ENCODE measurements around the gene CAMK2D.
"Not testable (repeated sequence)": the region's sequence is repeated elsewhere in the genome, so short reads cannot be mapped to it uniquely, and the experiment has no call there.

CAMK2D gene

GRCh38 chr4:113727802-113728201 is 33.7 kb downstream of the CAMK2D start:
- DNase-seq: no peak

GRCh38 chr4:113725963-113726362 is 35.6 kb downstream of the CAMK2D start:
- no peak for DNase-seq

GRCh38 chr4:113718252-113718651 is 43.3 kb downstream of the CAMK2D start:
- no peak for DNase-seq

GRCh38 chr4:113711883-113712662 is 49.5 kb downstream of the CAMK2D start:
- DNase-seq: no peak

GRCh38 chr4:113708250-113708649 is 53.3 kb downstream of the CAMK2D start:
- DNase-seq: no peak

- no peak for DNase-seq
Observed at GRCh38 chr4:113707048-113707447, 54.5 kb downstream of the CAMK2D start.

- DNase-seq: not testable (repeated sequence)
Observed at GRCh38 chr4:113705097-113705496, 56.4 kb downstream of the CAMK2D start.

GRCh38 chr4:113702596-113702995 is 58.9 kb downstream of the CAMK2D start:
- DNase-seq: not testable (repeated sequence)

- DNase-seq: no peak
Observed at GRCh38 chr4:113701169-113701568, 60.4 kb downstream of the CAMK2D start.

- no peak for DNase-seq
Observed at GRCh38 chr4:113700602-113701150, 60.9 kb downstream of the CAMK2D start.

GRCh38 chr4:113699772-113700171 is 61.8 kb downstream of the CAMK2D start:
- DNase-seq: no peak

- DNase-seq: no peak
Observed at GRCh38 chr4:113697429-113697828, 64.1 kb downstream of the CAMK2D start.

- no peak for DNase-seq
Observed at GRCh38 chr4:113695328-113696169, 66.0 kb downstream of the CAMK2D start.

GRCh38 chr4:113694008-113694407 is 67.5 kb downstream of the CAMK2D start:
- DNase-seq: no peak

GRCh38 chr4:113692809-113693411 is 68.6 kb downstream of the CAMK2D start:
- DNase-seq: no peak

- DNase-seq: no peak
Observed at GRCh38 chr4:113691676-113692075, 69.9 kb downstream of the CAMK2D start.

- DNase-seq: no peak
Observed at GRCh38 chr4:113689394-113689793, 72.1 kb downstream of the CAMK2D start.

- DNase-seq: no peak
Observed at GRCh38 chr4:113687067-113687718, 74.3 kb downstream of the CAMK2D start.

- not testable (repeated sequence) for DNase-seq
Observed at GRCh38 chr4:113685157-113685556, 76.4 kb downstream of the CAMK2D start.

GRCh38 chr4:113684534-113685091 is 76.9 kb downstream of the CAMK2D start:
- DNase-seq: no peak

- DNase-seq: peak; percentile 72
Observed at GRCh38 chr4:113682730-113683537, 78.6 kb downstream of the CAMK2D start.

GRCh38 chr4:113678641-113679040 is 82.9 kb downstream of the CAMK2D start:
- DNase-seq: no peak

All from activated CD8-positive, alpha-beta memory T cell treated with anti-CD3 and anti-CD28 coated beads, Interleukin-2, amount 50 U/mL, for 48 hours (primary cell).